HEK293T (cell line): ENCODE data around the gene NBEA.

Experiments
- ARNT ChIP-seq: fragments of 450-650 bp; IDR thresholded peaks from 2 replicates; pipeline ENCODE4 v1.6.1; 2017; ENCODE audit warnings: mild to moderate bottlenecking
- BHLHE40 ChIP-seq: fragments of 450-650 bp; IDR thresholded peaks from 2 replicates; pipeline ENCODE4 v1.6.1; 2016; ENCODE audit warnings: mild to moderate bottlenecking, moderate library complexity, borderline replicate concordance
- CTBP1 ChIP-seq: fragments of 450-650 bp; IDR thresholded peaks from 2 replicates; pipeline ENCODE4 v1.6.1; 2016; ENCODE audit warnings: borderline replicate concordance
- ELF4 ChIP-seq: fragments of 450-650 bp; IDR thresholded peaks from 2 replicates; pipeline ENCODE4 v1.6.1; 2017; ENCODE audit warnings: antibody characterized with exemption
- FOXA1 ChIP-seq: fragments of 450-650 bp; IDR thresholded peaks from 2 replicates; pipeline ENCODE4 v1.6.1; 2016; ENCODE audit warnings: mild to moderate bottlenecking
- FOXK2 ChIP-seq: fragments of 450-650 bp; IDR thresholded peaks from 2 replicates; pipeline ENCODE4 v1.6.1; 2016; ENCODE audit warnings: mild to moderate bottlenecking
- FOXM1 ChIP-seq: fragments of 450-650 bp; IDR thresholded peaks from 2 replicates; pipeline ENCODE4 v1.6.1; 2017; ENCODE audit warnings: mild to moderate bottlenecking, borderline replicate concordance
- HDGF ChIP-seq: fragments of 450-650 bp; IDR thresholded peaks from 2 replicates; pipeline ENCODE4 v1.6.1; 2017; ENCODE audit warnings: antibody characterized with exemption, borderline replicate concordance
- NFRKB ChIP-seq: fragments of 450-650 bp; IDR thresholded peaks from 2 replicates; pipeline ENCODE4 v1.6.1; 2016; ENCODE audit warnings: mild to moderate bottlenecking, moderate library complexity
- SP1 ChIP-seq: fragments of 450-650 bp; IDR thresholded peaks from 2 replicates; pipeline ENCODE4 v1.6.1; 2017
- SUZ12 ChIP-seq: fragments of 450-650 bp; IDR thresholded peaks from 2 replicates; pipeline ENCODE4 v1.6.1; 2016; ENCODE audit warnings: mild to moderate bottlenecking
- TARDBP ChIP-seq: fragments of 450-650 bp; IDR thresholded peaks from 2 replicates; pipeline ENCODE4 v1.6.1; 2016
- TF ChIP-seq, protein P1 (sequence below): fragments of 450-650 bp; IDR thresholded peaks from 2 replicates; pipeline ENCODE4 v1.6.1; 2016

DNA sequence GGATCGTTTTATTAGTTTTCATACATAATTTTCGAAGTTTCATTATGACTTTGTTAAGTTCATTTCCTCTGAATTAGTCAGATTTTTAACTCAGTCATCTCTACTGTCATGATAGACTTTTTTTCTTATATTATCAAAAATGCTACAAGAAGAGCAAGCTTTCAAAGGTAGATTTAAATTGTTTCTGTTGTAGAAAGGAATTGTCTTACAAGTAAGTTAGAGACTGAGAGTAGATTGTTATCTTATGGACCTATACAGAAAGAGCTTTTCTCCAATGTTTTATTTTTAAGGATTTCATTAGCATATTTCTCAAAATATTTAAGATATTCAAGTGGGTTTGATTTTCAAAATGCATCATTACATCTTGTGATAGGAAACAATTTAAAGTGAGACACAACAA is 531.7 kb downstream of the NBEA start:
- TF ChIP-seq ELF4 (no peak), FOXM1 (no peak), BHLHE40 (no peak), TARDBP (no peak), CTBP1 (no peak), HDGF (no peak), SUZ12 (no peak), FOXK2 (no peak), SP1 (no peak), ARNT (no peak), FOXA1 (no peak), NFRKB (no peak)
- TF ChIP-seq, protein P1, sequence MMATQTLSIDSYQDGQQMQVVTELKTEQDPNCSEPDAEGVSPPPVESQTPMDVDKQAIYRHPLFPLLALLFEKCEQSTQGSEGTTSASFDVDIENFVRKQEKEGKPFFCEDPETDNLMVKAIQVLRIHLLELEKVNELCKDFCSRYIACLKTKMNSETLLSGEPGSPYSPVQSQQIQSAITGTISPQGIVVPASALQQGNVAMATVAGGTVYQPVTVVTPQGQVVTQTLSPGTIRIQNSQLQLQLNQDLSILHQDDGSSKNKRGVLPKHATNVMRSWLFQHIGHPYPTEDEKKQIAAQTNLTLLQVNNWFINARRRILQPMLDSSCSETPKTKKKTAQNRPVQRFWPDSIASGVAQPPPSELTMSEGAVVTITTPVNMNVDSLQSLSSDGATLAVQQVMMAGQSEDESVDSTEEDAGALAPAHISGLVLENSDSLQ, result no peak
